Measurements from ENCODE around the gene KATNAL2.

DNA sequence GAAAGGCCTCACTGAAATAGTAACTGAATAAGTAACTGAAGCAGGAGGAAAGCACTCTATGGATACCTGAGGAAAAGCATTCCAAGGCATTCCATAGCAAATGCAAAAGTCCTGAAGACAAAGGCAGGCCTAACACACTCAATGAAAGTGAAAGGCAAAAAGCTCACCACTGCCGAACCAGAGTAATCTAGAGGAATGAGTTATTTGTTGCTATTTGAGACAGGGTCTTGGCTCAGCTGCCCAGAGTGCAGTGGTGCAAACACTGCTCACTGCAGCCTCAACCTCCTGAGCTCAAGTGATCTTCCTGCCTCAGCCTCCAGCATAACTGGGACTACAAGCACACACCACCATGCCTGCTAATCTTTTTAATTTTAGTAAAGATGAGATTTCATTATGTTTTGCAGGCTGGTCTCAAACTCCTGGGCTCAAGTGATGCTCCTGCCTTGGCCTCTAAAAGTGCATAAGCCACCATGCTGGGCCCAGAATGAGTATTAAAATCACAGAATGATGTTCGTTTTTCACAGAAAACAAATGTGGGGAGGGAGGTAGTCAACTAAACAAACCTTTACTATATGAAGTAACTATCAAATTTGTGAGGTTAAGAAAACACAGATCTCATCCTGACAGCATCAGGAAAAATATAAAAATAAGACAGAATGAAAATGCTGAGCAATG, 18.0 kb upstream of the KATNAL2 start:
- TF ChIP-seq POLR2AphosphoS5 (IDR thresholded peaks at IDR 0.05; ENCODE audit: borderline replicate concordance, low read depth, low read length) (no peak), EZH2 (IDR thresholded peaks at IDR 0.05) (no peak), FOXP2 (optimal IDR thresholded peaks at IDR 0.05; ENCODE audit: control extremely low read depth, extremely low read length, insufficient read depth) (no peak)
